ENCODE data around the gene TBX18.

TBX18 gene

DNA sequence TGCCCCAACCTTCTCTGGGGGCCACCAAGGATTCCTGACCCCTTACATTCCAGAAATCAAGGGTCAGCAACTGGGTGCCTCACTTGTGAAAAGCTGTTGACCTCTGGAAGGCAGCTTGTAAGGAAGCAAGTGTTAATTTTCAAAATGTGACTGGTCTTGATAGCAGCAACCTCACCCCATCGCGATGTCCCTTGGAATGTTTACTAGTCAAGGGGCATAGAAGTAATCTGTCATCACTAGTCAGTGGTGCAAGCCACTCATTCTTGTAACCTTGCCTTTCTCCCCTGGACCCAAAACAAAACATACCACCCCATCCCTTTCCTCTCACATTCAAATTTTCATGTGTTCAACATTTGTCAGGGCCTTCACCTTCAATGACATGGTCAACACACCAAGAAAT is 30.5 kb downstream of the TBX18 start:
- TF ChIP-seq ZFX (IDR thresholded peaks at IDR 0.05; ENCODE audit: borderline replicate concordance), result no peak
- TF ChIP-seq, protein P1, sequence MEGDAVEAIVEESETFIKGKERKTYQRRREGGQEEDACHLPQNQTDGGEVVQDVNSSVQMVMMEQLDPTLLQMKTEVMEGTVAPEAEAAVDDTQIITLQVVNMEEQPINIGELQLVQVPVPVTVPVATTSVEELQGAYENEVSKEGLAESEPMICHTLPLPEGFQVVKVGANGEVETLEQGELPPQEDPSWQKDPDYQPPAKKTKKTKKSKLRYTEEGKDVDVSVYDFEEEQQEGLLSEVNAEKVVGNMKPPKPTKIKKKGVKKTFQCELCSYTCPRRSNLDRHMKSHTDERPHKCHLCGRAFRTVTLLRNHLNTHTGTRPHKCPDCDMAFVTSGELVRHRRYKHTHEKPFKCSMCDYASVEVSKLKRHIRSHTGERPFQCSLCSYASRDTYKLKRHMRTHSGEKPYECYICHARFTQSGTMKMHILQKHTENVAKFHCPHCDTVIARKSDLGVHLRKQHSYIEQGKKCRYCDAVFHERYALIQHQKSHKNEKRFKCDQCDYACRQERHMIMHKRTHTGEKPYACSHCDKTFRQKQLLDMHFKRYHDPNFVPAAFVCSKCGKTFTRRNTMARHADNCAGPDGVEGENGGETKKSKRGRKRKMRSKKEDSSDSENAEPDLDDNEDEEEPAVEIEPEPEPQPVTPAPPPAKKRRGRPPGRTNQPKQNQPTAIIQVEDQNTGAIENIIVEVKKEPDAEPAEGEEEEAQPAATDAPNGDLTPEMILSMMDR (IDR thresholded peaks at IDR 0.05), result no peak
- no peak overlapping the region for H3K27ac ChIP-seq

DNA sequence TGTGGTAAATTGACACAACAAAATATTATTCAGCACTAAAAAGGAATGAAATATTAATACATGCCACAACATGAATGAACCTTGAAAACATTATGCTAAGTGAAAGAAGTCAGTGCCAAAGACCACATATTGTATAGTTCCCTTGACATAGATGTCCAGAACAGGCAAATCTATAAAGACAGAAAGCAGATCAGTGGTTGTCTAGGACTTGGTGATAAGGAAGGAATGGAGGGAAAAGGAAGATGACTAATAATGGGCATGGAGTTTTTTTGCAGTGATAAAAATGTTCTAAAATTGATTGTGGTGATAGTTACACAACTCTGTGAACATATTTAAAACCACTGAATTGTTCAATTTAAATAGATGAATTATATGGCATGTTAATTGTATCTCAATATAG is 32.5 kb downstream of the TBX18 start:
- H3K27ac ChIP-seq, result no peak overlapping the region
- no peak for TF ChIP-seq ZFX (IDR thresholded peaks at IDR 0.05; ENCODE audit: borderline replicate concordance)
- TF ChIP-seq, protein P1 (IDR thresholded peaks at IDR 0.05), result no peak

GRCh38 chr6:84731401-84731800 is 33.0 kb downstream of the TBX18 start:
- TF ChIP-seq ZFX (IDR thresholded peaks at IDR 0.05; ENCODE audit: borderline replicate concordance), result no peak
- TF ChIP-seq, protein P1 (IDR thresholded peaks at IDR 0.05), result no peak
- H3K27ac ChIP-seq, result no peak overlapping the region

DNA sequence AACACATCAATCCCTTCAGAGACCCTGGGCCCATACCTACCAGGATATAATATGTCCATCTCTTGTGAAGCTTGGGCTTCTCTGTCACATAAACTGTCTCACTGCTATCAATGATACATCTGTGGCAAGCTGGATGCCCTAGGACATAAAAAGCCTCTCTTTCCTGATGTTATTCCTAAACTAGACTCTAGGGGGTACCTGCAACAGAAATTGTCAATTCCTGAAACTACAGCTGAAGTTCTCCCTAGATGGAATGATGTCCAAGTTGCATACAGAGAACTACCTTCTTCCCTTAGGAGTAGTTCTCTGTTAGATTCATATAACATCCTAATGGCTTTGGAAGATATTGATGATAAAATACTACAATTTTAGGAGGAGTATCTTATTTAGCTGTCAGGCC is 35.8 kb downstream of the TBX18 start:
- TF ChIP-seq, protein P1 (IDR thresholded peaks at IDR 0.05), result peak; percentile 57
- no peak for TF ChIP-seq ZFX (IDR thresholded peaks at IDR 0.05; ENCODE audit: borderline replicate concordance)
- H3K27ac ChIP-seq, result no peak overlapping the region

DNA sequence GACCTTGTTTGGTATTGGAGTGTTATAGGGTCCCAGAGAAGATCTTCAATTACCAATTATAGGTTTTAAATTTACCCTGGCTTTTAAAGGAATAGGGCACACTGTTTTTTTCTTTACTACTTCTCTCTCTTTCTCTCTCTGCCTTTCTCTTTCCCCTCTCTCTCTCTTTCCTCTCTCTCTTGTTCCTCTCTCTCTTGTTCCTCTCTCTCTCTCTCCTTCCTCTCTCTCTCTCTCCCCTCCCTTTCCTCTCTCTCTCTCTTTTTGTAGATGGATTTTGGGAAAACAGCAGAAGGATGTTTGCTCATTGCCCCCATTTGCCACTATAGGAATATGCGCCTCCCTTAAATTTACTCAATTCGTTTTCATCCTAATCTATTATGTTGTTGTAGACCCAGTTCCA is 45.2 kb downstream of the TBX18 start:
- no peak for TF ChIP-seq ZFX (IDR thresholded peaks at IDR 0.05; ENCODE audit: borderline replicate concordance)
- TF ChIP-seq, protein P1 (IDR thresholded peaks at IDR 0.05), result no peak

GRCh38 chr6:84718038-84718955 is 46.1 kb downstream of the TBX18 start:
- no peak overlapping the region for H3K27ac ChIP-seq
- TF ChIP-seq ZFX (IDR thresholded peaks at IDR 0.05; ENCODE audit: borderline replicate concordance), result no peak
- TF ChIP-seq, protein P1 (IDR thresholded peaks at IDR 0.05), result no peak

More for the DNA sequence above, 45.2 kb downstream of the TBX18 start:
- H3K27ac ChIP-seq, result no peak overlapping the region

GRCh38 chr6:84709121-84709520 is 55.3 kb downstream of the TBX18 start:
- TF ChIP-seq, protein P1 (IDR thresholded peaks at IDR 0.05), result no peak
- TF ChIP-seq ZFX (IDR thresholded peaks at IDR 0.05; ENCODE audit: borderline replicate concordance), result no peak
- H3K27ac ChIP-seq, result no peak overlapping the region

Data from 22Rv1 (cell line).